GM18517 (cell line): ENCODE measurements around the gene OR4F15.

ENCODE experiments used
- ATAC-seq: cut with Tn5 transposase; IDR thresholded peaks from one replicate; pipeline ENCODE4 v1.9.1; 2021; ENCODE audit warnings: mild to moderate bottlenecking, moderate library complexity; ENCODE audit not compliant: unreplicated experiment

OR4F15 gene

GRCh38 chr15:101803676-101804075 lies 8.3 kb upstream of the OR4F15 start:
- no peak for ATAC-seq

DNA sequence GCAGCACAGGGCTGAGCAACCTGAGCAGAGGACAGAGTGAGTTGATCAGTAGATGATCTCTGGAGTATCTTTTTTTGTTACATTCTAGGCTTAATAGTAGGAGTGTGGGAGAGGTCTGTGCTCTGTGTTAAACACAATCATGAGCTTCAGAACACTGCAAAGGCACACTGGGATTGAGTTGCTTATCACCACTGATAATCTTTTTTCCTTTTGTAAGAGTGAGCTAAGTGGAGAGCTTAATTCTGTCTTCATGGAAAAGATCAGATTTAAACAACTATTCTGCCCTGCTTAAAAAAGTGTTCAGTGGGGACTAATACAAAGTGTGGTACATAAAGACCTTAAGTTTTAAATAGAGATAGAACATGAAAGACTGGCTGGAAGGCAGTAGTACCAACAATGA lies 7.6 kb upstream of the OR4F15 start:
- ATAC-seq = no peak

GRCh38 chr15:101804941-101805340 lies 7.1 kb upstream of the OR4F15 start:
- no peak for ATAC-seq

DNA sequence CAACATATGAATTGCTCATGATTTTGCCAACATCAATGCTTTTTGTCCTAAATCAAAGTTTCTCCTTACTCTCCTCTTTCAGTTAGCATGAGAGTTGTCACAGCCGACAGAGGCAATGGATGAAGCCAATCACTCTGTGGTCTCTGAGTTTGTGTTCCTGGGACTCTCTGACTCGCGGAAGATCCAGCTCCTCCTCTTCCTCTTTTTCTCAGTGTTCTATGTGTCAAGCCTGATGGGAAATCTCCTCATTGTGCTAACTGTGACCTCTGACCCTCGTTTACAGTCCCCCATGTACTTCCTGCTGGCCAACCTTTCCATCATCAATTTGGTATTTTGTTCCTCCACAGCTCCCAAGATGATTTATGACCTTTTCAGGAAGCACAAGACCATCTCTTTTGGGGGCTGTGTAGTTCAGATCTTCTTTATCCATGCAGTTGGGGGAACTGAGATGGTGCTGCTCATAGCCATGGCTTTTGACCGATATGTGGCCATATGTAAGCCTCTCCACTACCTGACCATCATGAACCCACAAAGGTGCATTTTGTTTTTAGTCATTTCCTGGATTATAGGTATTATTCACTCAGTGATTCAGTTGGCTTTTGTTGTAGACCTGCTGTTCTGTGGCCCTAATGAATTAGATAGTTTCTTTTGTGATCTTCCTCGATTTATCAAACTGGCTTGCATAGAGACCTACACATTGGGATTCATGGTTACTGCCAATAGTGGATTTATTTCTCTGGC lies 6.2 kb upstream of the OR4F15 start:
- ATAC-seq = no peak

GRCh38 chr15:101807345-101807945 lies 4.6 kb upstream of the OR4F15 start:
- ATAC-seq = no peak

DNA sequence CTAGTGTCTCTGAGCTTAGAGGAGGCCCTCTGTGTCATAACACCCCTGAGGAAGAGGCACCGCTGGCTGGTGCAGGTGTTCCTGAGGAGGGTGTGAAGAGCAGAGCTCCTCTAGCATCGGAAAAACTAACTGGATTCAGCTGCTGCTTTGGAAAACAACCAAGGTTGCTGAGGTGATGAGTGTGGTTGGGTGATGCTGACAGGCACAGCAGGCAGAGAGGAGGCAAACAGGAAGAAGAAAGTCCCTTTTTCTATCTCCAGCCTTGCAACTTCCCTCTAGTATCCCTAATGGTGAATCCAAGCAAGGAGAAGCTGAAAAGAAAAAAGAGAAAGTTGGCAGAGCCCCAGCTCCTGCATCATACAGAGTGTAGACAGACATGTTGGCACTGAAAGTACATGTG lies 3.8 kb upstream of the OR4F15 start:
- ATAC-seq = no peak

GRCh38 chr15:101810456-101810855 lies 1.5 kb upstream of the OR4F15 start:
- no peak for ATAC-seq

- ATAC-seq = no peak
Measured at GRCh38 chr15:101810876-101811275, 1.1 kb upstream of the OR4F15 start.

DNA sequence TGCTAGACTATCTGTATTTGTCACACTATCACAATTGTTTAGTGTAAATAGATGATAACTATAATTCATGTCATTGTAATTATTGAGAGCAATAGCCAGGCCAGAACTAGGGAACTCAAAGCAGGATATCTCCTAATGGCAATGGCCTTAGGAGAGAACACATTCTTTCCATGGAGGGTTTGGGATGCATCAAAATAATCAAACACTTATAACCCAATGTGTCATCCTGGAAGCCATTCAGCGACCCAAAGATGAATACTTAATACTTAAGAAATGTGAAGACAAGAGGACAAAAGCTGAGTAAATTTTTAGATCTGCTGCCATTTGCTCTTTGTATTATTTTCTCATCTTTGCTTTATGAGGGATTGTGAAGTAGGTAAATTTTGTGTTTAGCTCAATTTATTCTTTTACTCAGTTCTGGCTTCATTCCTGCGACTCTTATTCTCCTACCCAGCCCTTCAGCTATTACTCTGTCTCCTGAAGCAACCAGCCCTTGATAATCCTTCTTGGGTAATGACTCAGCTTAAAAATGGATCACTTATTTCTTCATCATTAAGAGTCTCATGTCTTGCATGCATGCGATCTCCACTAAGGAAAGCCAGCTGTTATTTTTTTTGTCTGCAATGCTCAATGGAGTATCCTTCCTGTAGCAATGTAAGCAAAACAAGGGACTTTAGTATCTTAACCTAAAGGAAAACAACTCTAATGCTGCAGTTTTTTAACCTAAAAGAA lies 2.0 kb downstream of the OR4F15 start:
- ATAC-seq = no peak

GRCh38 chr15:101820781-101821180 lies 8.8 kb downstream of the OR4F15 start:
- no peak for ATAC-seq

- ATAC-seq = no peak
Measured at GRCh38 chr15:101827257-101827656, 15.3 kb downstream of the OR4F15 start.

GRCh38 chr15:101828774-101829173 lies 16.8 kb downstream of the OR4F15 start:
- ATAC-seq = no peak

DNA sequence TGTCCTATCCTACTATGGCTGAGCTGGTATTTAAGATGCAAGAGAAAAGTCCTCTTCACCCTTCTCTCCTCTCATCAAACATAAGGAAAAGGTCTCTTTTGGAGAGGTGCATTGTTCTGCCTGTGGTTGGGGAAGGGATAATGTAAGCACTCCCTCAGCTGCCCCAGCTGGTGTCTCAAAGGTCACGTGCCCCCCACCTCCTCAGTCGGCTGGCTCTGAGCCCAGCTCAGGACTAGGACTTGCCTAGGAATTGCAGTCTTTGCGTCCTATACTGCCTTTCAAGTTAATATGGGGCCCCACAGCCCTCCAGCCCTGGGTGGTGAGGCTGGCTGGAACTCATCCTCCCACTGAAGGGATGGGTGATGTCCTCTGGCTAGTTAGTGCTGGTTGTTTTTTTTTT lies 29.7 kb downstream of the OR4F15 start:
- ATAC-seq = no peak

GRCh38 chr15:101844916-101845315 lies 32.9 kb downstream of the OR4F15 start:
- ATAC-seq = no peak

GRCh38 chr15:101852356-101852755 lies 40.4 kb downstream of the OR4F15 start:
- no peak for ATAC-seq
